SK-N-DZ (cell line): ENCODE data around the gene CAMTA2.

ENCODE experiments used
- DNase-seq: peaks from one replicate; pipeline ENCODE4 v3.0.0-alpha.2; 2015; ENCODE audit warnings: low spot score

CAMTA2 gene

DNA sequence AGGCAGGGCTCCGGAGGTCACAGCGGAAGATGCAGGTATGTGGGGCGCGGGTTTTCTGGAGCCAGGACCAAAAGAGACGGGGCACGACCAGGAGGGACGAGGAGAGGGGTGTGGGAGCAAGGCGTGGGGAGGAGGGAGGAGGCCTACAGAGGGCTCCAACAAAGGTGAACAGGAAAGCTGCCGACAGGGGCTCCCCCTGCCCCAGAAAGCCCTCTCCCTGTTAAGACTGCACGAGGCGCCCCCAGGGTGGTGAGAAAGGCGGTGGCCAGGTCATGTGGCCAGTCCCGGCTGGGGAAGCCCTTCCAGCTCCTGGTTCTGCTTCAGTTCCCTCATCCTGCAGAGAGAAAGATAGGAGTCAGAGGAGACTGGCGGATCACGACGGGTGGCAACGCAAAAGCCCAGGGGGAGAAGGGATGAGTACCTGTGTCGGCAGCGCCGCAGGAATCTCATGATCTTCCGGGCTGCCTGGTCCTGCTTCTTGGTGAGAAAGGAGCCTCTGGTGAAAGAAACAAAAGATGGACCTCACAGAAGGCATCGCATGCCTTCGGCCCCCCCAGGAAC, 18.9 kb downstream of the CAMTA2 start:
- DNase-seq = no peak

DNA sequence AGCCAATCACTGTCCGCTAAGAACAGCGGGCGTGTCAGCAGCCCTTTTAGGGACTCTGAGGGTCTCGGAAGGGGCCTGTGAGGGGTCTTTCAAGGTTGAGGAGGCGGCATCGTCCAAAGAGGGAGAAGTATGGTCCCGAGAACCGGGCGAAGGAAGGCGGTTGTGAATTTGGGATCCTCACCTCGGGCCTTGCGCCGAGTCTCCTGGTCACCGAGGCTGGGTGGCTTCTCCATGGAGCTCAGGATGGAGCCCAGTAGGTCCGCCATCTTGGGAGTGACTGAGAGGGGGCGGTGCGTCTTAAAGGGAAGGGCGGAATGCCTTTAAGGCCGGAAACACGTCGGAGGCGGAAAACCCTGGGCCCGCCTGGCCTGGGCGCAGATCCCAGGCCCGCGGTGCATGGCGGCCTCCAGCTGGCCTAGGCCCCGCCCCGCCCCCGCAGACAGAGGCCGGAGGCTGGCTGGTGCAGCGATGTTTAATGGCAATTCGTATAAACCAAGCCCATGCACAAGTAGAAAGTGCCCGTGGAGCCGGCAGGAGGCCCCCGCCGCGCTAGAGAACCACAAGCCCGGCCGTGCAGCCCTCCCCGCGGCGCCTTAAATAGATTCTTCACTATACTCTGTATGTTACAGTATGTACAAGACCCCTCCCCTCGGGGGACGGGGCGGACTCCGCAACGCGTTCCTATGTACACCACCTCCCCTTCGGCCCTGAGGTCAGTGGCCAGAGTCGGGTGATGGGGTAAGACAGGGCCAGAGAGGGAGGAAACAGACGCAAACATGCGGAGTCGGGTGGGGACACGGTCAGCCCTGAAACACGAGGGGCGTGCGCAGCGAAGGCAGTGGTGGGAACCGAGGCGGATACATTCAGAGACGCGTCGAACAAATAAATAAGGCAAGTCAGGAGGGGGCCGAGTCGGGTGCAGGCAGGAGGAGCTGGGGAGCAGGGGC, 19.7 kb downstream of the CAMTA2 start, which contains the start of gene SPAG7:
Gene SPAG7 (minus strand): TSS at position 279 of the 947 bp plus-strand sequence. CDS start 13 bp downstream, at position 266.
- DNase-seq = peak; percentile 98

DNA sequence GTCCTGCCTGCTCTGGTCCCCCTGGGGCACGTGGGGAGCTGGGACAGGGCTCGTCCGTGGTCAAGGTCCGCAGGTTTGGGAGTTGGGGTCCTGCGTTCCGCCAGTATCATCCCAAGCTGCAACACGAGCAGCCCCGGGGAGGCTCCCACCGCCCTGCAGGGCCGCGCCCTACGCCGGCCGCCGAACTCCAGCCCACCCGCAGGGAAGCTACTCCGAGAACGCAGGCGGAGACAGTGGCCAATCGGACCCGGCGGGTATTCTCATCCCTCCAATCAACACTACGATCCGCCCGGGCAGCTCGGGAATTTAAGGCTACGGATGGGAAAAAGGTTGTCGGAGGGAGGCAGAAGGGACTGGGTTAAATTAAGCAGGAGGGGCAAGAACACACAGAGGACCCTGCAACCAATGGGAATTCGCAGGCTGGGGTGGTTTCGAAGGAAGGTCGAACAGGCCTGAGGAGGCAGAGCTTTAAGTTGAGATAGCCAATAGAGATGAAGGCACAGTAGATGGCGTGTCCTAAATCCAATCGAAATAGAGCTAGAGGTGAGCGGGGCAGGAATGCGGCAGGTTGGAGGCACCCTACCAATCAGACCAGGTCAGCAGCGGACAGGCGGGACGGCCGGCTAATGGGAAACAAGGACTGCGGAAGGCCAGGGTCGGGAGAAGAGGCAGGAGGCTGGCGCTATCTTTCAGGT, 20.5 kb downstream of the CAMTA2 start:
- DNase-seq = peak; percentile 100

DNA sequence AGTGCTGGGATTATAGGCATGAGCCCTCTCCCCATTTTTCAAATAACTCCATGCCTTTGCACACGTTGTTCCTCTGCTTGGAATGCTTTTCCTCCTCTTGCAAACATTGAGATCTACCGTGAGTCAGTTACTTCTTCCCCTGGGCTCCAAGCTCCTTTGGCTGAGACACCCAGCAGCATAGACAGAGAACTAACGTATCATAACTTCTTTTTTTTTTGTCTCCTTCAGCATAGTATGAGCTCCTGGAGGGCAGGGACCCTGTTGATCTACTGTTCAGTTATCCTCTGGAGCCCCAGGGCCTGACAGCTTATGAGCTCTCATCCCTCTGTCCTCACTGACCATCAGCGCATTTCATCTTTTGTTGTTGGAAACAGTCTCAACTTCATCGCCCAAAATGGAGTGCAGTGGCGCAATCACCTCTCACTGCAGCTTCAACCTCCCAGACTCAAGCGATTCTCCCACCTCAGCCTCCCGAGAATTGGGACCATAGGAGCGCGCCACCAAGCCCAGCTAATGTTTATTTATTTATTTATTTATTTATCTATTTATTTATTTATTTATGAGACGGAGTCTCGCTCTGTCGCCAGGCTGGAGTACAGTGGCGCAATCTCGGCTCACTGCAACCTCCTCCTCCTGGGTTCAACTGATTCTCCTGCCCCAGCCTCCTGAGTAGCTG, 22.0 kb downstream of the CAMTA2 start:
- DNase-seq = no peak

DNA sequence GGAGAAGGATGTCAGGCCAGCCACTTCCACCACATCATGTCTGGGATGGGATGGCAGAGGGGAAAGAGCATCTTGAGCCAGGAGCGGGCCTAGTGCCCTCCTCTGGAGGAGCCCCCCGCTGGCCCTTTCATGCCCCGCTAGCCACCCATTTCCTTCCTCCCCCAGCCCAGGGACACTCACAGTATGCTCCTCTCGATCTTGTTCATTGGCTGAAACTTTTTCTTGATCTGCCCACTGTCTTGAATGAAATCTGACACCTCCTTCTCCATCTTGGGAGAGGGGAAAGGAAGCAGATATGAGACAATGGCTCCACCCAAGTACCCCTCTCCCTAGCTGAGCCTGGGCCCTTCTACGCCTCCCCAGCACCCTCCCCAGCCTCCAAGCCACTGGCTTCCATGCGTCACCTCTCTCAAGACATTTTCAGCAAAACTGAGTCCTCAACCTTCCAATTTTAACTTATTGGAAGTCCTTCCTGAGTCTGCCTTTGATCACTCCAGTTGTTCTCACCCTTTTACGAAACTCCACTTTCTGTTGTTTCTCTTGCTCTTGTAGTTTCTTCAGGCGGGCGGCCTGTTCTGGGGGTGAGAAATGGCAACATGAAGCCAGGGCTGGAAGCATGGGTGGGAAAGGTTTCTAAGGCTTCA, 27.1 kb downstream of the CAMTA2 start:
- DNase-seq = no peak

DNA sequence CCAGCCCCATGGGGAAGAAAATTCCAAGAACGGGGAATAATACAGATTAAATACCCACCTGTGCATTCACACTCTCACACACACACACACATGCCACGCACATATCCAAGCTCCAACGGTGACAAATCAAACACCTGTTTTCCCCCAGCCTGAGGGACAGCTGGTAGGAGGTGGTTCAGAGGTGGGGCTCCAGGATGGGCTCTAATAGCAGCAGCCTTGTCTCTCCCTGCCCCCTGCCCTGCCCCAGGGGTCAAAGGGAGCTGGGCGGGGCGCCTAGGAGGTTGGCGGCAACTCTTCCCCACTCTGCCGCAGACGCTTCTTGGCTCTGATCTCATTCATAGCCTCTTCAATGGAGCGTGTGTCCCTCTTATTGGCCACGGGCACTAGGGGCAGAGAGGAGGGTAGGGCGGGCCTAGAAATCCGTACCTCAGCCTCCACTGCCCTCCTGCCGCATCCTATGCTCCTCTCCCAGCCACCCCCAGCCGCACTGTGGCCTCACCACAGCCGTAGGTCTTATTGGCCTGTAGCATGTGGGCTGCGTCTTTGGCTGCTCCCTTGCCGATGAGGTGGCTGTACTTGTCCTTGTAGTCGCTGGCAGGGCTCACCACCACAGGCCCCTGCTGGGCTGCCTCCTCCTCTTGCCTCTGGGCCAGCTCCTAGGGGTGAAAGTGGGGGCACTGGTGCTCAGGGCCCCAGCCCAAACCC, 28.1 kb downstream of the CAMTA2 start:
- no peak for DNase-seq

DNA sequence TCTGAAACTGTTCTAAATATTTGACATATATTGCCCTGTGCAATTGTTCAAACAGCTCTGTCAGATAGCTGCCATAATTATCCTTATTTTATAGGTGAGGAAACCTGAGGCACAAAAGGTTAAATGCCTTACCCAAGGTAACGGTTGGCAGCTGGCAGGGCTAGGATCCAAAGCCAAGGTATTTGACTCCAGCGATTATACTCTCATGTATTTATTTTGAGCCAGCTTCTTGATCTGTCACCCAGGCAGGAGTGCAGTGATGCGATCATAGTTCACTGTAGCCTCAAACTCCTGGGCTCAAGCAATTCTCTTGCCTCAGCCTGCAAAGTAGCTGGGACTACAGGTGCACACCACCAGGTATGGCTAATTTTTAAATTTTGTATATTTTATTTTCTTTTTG, 29.4 kb downstream of the CAMTA2 start:
- DNase-seq = no peak

DNA sequence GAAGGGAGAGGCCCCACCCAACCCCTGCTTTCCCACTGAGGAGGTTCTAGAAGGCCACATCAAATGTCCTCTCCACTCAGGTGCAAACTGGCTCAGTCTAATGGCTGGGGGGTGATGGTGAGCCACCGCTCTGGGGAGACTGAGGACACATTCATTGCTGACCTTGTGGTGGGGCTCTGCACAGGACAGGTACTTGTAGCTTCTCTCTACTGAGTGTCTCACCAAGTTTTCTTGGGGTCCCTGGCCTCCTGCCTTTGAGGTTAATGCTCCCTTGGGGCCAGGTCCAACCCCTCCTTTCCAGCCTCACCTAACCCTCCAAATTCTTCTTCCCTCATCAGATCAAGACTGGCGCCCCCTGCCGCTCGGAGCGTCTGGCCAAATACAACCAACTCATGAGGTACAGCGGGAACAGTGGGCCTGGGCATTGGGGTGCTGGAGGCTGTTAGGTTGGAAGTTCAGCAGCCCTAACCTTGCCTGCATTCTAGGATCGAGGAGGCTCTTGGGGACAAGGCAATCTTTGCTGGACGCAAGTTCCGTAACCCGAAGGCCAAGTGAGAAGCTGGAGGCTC, 30.9 kb downstream of the CAMTA2 start:
- no peak for DNase-seq

DNA sequence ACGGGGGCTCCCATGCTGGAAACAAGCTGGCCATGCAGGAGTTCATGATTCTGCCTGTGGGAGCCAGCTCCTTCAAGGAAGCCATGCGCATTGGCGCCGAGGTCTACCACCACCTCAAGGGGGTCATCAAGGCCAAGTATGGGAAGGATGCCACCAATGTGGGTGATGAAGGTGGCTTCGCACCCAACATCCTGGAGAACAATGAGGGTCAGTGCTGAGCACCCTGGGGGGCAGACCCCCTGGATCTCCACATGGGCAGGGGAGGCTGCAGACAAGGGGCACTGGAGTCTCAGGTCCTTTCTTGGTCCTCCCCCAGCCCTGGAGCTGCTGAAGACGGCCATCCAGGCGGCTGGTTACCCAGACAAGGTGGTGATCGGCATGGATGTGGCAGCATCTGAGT, 32.4 kb downstream of the CAMTA2 start:
- no peak for DNase-seq

DNA sequence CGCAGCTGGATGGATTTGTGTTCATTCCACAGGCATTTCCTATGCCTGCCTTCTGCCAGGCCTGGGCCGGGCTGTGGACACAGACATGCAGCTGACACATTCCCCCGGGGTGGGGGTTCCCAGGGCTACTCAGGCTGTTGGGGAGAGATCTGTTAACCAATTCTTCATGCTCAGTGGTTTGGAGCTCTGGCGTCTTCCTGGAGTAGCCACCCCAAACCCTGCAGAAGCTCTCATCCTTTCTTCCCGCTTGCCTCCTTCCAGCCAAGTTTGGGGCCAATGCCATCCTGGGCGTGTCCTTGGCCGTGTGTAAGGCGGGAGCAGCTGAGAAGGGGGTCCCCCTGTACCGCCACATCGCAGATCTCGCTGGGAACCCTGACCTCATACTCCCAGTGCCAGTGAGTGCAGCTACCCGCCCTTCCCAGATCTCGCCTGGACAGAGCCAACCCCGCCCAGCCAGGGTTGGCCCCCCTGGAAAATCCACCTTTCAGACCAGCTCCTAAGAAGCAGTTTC, 34.0 kb downstream of the CAMTA2 start:
- DNase-seq = no peak

DNA sequence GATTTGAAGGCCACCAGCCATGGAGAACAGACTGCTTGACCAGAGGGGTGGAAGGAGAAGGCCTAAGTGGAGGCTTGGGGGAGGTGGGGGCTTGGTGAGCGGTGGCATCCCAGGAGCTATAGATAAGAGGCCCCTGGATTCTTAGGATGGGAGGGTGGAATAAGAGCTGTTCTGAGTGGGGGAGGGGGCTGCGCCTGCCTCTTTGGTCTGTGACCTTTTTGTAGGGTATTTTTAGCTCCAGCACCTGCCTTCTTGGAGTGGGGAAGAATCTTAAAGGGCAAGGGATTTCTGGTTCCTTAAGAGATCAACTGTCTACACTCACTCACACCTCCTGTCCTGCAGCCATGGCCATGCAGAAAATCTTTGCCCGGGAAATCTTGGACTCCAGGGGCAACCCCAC, 36.0 kb downstream of the CAMTA2 start:
- peak; percentile 53 for DNase-seq

DNA sequence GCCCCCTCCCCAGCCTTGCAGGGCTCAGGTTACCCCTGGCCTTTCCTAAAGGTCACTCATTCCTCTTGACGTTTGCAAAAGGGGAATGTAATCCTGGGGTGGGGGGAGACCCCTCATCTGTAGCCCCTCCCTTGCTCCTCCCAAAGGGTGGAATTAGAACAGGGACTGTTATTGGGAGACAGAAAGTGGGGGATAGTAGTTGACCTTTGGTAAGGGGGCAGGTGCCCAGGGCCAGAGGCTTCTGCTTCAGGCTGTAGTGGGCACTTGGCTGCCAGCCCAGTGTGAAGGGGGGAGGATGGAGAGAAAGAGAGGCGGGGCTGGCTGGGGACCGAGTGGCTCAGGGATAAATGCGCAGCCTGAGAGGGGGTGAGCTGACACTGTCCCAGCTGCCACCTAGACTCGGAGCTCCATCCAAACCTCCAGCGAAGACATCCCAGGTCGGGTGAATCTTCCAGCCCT, 36.7 kb downstream of the CAMTA2 start, which contains the start of gene ENO3:
Gene ENO3 (plus strand): TSS at position 374 of the 459 bp plus-strand sequence. CDS start 711 bp downstream, outside the sequence.
- DNase-seq = peak; percentile 75

DNA sequence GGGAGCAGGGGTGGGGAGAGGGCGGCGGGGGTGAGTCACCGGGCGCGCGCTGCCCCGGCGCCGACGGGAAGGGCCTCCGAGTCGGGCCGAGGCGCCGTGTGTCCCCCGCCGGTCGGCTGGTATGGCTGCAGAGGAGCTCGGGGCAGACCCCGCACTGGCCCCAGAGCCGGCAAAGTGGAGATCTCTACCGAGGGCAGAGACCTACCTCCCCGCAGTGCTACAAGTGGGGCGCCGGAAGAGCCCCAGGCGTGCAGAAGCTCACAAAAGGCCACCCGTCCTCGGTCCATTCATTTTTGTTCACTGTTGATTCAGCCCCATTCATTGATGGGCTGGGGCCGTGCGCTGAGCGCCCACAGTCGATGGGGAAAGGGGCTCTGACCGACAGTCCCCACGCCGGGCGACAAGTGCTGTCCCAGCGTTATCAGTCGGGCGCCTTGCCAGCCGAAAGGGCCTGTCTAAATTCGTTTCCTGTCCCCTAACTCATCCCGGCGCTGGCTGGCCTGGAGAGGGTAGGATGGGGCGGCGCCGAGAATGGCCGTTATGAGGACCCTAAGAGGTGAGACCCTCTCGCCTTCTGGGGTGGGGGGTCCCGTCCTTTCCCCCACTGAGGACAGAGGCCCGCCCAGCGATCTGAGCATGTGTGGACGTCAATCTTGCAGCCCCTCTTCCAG, 37.3 kb downstream of the CAMTA2 start:
- peak; percentile 70 for DNase-seq

DNA sequence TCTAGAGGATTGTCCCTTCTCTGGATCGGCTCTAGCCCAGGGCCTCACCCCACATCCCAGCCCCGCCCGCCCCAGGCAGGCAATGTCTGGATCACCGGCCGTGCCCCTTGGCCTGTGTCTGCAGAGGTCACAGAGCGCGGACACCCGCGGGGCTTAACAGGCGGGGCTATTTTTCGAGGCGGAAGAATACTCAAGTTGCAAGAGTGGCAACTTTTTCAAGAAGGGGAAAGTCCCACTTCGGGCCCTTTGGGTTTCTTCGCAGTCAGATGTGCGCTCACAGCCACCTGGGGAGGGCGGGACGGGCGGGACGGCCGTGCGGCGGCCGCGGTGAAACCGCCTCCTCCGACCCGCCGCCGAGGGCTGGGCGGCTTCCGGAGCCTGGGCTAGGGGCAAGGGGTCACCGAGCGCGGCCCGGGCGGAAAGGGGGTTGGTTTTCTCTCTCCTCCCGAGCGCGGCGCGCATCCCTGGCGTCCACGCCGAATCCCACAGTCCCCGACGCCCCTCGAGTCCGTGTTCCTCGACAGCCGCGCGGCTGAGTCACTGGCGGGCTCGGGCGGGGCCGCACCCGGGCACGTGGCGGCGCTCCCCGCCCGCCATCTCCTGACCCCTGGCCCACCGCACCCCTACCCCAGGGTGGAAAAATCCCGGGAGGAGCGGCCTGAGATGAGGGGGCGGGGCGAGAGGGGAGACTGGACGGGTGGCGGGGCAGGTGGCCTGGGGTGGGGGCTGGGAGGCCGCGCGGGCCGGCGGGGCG, 38.0 kb downstream of the CAMTA2 start:
- DNase-seq = peak; percentile 77

DNA sequence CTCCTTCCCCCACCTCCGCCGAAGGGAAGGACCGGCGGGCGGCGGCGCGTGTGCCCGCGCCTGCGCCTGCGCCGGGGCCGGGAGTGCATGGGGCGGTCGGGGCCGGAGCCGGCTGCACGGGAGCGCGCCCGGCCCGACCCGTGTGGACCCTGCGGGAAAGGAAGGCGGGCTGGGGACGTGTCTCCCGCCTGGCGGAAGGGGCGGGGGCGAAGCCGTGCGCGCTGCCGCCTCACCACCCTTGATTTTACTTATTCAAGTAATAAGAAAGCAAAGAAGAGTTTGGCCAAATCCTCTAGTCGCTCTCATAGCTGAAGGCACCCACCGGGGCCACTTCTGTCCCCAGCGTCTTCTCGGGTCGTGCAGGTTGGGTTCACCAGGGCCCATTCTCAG, 38.5 kb downstream of the CAMTA2 start:
- DNase-seq = peak; percentile 89

DNA sequence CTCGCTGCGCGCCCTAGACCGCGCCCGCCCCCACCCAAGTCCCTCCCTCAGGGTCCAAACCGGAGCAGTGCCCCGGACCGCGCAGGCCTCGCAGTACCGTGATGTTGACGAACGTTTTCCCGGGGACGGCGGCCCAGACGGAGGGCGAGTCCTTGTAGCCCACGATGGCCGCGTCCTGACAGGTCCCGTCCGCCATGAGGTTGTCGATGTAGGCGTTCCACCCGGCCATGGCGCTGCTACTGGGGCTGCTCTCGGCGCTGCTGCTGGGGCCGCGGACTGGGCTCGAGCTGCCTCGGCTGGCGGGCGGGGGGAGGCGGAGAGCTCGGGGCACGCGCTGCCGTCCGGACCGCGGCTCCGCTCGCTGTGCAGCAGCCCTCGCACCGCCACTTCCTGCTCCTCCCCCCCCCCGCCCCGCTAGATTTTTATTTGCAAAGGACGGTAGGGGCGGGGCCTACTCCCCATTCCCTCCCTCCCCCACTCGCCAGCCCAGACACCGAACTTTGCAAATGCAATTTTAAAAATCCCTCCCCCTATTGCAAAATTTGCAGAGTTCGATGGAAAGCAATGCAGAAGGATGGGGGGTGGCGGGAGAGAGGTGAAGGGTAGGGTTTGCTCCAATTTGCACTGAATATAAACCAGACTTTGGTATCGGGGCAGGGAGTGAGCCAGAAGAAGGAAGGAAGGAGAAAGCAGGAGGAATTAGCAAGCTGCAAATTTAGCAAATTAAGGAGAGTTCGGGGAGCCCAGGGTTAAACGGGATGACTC, 39.1 kb downstream of the CAMTA2 start, which contains the start of gene PFN1:
Gene PFN1 (minus strand): TSS at position 365 of the 765 bp plus-strand sequence. CDS start 136 bp downstream, at position 229.
- peak; percentile 93 for DNase-seq

DNA sequence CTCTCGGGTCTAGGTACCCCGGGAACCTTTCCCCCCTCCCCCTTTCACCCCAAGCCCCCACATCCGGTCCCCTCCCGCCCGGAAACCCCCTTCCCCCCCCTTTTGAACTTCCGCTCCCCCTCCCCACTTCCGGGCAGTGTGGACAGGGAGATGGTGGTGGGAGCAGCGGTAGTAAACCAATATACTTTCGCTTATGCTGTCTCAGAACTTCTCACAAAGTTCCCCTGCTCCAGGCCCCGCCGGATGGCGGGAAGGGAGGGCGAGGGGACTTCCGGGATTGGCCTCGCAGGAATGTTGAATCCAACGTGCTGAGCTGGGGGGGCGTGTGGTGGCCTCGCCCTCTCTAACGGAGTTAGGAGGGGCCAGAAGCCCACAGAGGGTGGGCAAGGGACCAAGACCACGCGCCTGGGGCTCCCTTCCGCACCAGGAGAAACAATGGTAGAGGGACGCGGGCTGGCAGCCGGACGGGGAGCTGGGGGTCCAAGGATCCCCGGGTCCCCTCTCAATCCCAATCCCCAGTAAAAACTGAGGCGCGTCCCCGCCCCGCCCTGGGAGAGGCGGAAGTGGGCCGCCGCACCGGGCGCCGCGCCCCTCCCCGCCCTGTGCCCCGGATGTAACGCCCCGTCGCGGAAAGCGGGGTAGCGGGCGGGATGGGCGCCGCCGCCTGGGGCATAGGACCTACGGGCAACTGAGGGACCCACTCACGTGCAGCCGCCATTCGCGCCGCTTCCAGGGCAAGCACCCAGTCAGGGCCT, 39.9 kb downstream of the CAMTA2 start:
- DNase-seq = peak; percentile 64
